ENCODE measurements around the gene LBH. TPM values are rescaled to one million over a fixed set of nuclear protein-coding genes. Genes with fewer than 3 reads are reported as not detected.

Gene LBH
- total and polyA plus RNA-seq, 2 of the 13 experiments (the other 11 are each of a cell fraction or from before 2014, with no cell fraction given) = 0.09 to 0.25 TPM

GRCh38 chr2:30208453-30208852, 22.9 kb upstream of the LBH start (continued):
- 0 out of 2 replicates have a peak, but pooled peaks have one; percentile 27 for TF ChIP-seq ARID3A (IDR thresholded peaks at IDR 0.05; ENCODE audit: low read depth, low read length)
- TF ChIP-seq STAG1 (CRISPR knock-in tag; IDR thresholded peaks at IDR 0.05) = peak; percentile 95
- no peak for TF ChIP-seq TRIM22 (IDR thresholded peaks at IDR 0.05)
- no peak for TF ChIP-seq NCOA5 (CRISPR knock-in tag; IDR thresholded peaks at IDR 0.05)
- TF ChIP-seq SMC3 (IDR thresholded peaks at IDR 0.05; ENCODE audit: low read length) = peak; percentile 96
- peak; percentile 49 for TF ChIP-seq TEAD3 (CRISPR knock-in tag; optimal IDR thresholded peaks at IDR 0.05; ENCODE audit: borderline replicate concordance)
- peak; percentile 91 for TF ChIP-seq CTCF (CRISPR knock-in tag; IDR thresholded peaks at IDR 0.05)

GRCh38 chr2:30209227-30209626, 22.1 kb upstream of the LBH start:
- Histone ChIP-seq H2AFZ (ENCODE audit: low read length) (no peak overlapping the region), H3K4me1 (ENCODE audit: insufficient read depth, low read length) (no peaks in the 10 kb centered on the region), H3K4me3 (replicated peaks in 1 of 3; ENCODE audit: insufficient read depth in 1 of 3, low read depth in 2 of 3, low read length in 3 of 3) (no peak overlapping the region), H3K36me3 (replicated peaks in 1 of 2; ENCODE audit: control insufficient read depth in 1 of 2, insufficient read depth in 2 of 2, low read length in 2 of 2) (no peaks in the 10 kb centered on the region), H3K9me3 (ENCODE audit: low read length) (no peaks in the 10 kb centered on the region), H3K79me2 (ENCODE audit: insufficient read depth, low read length) (no peaks in the 10 kb centered on the region), H3K9ac (ENCODE audit: insufficient read depth, low read depth, low read length) (no peak overlapping the region), H3K27me3 (ENCODE audit: control insufficient read depth in 1 of 2, insufficient read depth in 2 of 2, low read length in 2 of 2) (peaks cover 0 to 7% of the 10 kb centered on the region in 2 experiments; a peak in 2 of 5 replicates), H3K4me2 (ENCODE audit: low read depth, low read length) (no peak overlapping the region), H3K27ac (ENCODE audit: extremely low read length, insufficient read depth, low read length) (no peak overlapping the region), H4K20me1 (ENCODE audit: insufficient read depth, low read length) (no peaks in the 10 kb centered on the region)
- TF ChIP-seq ZNF598 (CRISPR knock-in tag; IDR thresholded peaks at IDR 0.05; ENCODE audit: borderline replicate concordance) (no peak), ZBTB37 (CRISPR knock-in tag; IDR thresholded peaks at IDR 0.05) (no peak)
- BruUV-seq (replicated peaks) = no TSS peak
- WGBS (ENCODE audit: low lambda C conversion rate) = 26% methylated on average over 2 of the region's 2 CpGs
- CTCF ChIA-PET (ENCODE audit: low intra/inter-chr PET ratio, low total read pairs) = interaction anchor here (1.3 to 5.9 kb wide), 3 partner anchors 497 to 505 kb away, joined by 4 to 86 read pairs (median 51); no protein-coding TSS in a partner anchor
- FAIRE-seq (no peak), ATAC-seq (no peak), DNase-seq (ENCODE audit: low spot score) (no peak)
- POLR2A ChIA-PET = no interaction called here
- intact Hi-C loops (cut with micrococcal nuclease; ENCODE audit: unreplicated experiment) (no loop called here), in situ Hi-C loops (cut with HindIII; ENCODE audit: extremely low pct_ligation_motif_present, low pct_unique_long_range_greater_than_20kb) (loop anchor here (5.0 to 25.0 kb wide), 3 partner anchors 498 to 1128 kb away; no protein-coding TSS in a partner anchor)
